GM19438 (cell line): Measurements from ENCODE around the gene PMAIP1.
A peak's percentile ranks its signal among the peaks of the same experiment; 100 is the strongest.
"Not testable (repeated sequence)": the region's sequence is repeated elsewhere in the genome, so short reads cannot be mapped to it uniquely, and the experiment has no call there.

Source experiments
- ATAC-seq: cut with Tn5 transposase; IDR thresholded peaks from one replicate; pipeline ENCODE4 v1.9.1; 2021; ENCODE audit warnings: low read depth; ENCODE audit not compliant: unreplicated experiment

PMAIP1 gene

GRCh38 chr18:59881728-59882656 lies 17.8 kb upstream of the PMAIP1 start:
- no peak for ATAC-seq

DNA sequence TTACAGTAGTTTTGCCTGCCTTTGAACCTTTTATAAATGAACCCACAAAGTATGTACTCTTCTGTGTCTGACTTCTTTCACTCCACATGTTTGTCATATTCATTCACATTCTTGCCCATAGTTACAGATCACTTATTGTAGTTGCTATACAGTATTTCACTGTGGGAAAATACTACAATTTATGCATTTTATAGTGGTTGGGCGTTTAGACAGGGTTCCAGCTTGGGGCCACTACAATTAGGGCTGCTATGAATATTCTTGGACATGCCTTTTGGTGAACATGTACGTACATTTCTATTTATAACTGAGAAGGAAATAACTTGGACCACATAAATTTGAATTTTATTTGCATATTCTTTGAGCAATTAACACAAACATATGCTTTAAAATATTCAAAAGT lies 15.4 kb upstream of the PMAIP1 start:
- ATAC-seq = no peak

DNA sequence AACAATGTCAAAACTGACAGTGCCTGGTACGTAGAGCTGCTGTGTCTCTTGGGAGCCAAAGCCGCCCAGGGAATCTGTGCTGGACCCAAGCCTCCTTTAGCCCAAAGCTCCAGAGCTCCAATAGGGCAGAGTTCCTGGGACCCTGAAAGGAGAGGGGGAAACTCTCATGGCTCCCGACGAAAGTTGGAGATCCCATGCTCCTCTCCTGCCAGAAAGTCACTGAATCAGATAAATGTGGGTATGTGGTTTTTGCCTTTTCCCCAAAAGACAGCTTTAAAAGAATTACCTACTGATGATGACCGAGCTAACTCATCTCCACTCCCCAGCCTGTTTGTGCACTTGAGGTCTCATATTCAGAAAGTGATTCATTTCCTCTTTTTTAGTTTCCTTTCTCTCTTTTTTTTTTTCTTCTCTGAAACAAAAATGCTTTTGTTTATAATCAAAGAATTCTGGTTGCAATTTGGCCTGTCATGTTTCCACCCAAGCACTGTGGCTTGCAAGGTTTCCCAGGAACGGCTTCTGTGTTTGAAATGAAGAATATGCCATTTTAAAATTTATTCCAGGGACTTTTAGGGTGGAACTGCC lies 14.1 kb upstream of the PMAIP1 start:
- ATAC-seq = peak; percentile 78

DNA sequence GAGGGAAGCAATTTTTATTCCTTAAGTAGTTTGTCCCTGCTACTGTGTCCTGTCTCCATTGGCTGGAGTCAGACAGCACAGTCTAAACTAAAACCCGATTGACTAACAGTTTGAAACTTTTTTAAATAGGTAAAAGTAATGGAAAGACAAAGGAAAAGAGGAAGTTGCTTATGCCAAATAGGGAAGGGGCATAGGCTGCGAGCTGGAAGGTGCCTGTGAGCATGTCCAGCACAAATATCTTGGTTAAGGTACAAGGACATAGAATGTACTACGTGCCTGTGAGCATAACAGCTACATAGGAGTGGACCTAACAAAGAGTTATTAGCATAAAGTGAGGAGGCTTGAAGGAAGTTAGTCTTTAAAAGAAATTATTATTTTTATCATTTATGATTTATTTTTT lies 13.4 kb upstream of the PMAIP1 start:
- not testable (repeated sequence) for ATAC-seq

- no peak for ATAC-seq
Measured at GRCh38 chr18:59892123-59892522, 7.7 kb upstream of the PMAIP1 start.

DNA sequence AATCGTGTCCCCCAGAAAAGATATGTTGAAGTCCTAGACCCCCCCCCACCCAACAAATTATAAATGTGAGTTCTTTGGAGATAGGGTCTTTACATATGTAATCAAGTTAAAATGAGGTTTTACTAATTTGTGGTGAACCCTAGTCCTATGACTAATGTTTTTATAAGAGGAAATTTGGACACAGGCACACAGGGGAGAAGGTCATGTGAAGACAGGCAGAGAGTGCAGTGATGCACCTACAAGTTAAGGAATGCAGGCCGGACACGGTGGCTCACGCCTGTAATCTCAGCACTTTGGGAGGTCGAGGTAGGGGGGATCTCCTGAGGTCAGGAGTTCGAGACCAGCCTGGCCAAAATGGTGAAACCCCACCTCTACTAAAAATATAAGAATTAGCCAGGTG lies 5.8 kb upstream of the PMAIP1 start:
- no peak for ATAC-seq

- no peak for ATAC-seq
Measured at GRCh38 chr18:59897321-59897954, 2.4 kb upstream of the PMAIP1 start.

GRCh38 chr18:59898093-59898492 lies 1.7 kb upstream of the PMAIP1 start:
- no peak for ATAC-seq

DNA sequence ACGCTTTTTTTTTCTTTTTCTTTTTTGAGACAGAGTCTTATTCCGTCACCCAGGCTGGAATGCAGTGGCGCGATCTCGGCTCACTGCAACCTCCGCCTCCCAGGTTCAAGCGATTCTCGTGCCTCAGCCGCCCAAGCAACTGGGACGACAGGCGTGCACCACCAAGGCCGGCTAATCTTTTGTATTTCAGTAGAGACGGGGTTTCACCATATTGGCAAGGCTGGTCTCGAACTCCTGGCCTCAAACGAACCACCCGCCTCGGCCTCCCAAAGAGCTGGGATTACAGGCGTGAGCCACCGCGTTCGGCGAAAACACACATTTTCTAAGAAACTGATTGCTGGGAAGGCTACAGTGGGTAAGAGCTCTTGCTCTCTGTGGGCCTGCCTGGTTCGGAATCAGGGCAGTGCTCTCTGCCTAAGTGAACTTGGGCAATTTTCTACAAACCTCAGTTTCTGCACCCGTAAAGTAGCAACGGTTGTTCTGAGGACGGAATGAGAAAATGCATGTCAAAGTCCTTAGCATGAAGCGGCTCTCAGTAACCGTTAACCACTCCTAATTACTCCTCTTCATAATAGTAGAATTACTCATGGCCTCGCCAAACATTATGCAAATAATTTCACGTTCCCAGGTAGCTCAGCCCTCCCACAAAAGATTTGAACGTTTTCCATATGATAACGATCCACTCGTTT lies 1.0 kb upstream of the PMAIP1 start:
- ATAC-seq = no peak

GRCh38 chr18:59900222-59901128 lies 679 bp downstream of the PMAIP1 start:
- ATAC-seq = peak; percentile 39

GRCh38 chr18:59902131-59902992 lies 2.6 kb downstream of the PMAIP1 start:
- no peak for ATAC-seq

DNA sequence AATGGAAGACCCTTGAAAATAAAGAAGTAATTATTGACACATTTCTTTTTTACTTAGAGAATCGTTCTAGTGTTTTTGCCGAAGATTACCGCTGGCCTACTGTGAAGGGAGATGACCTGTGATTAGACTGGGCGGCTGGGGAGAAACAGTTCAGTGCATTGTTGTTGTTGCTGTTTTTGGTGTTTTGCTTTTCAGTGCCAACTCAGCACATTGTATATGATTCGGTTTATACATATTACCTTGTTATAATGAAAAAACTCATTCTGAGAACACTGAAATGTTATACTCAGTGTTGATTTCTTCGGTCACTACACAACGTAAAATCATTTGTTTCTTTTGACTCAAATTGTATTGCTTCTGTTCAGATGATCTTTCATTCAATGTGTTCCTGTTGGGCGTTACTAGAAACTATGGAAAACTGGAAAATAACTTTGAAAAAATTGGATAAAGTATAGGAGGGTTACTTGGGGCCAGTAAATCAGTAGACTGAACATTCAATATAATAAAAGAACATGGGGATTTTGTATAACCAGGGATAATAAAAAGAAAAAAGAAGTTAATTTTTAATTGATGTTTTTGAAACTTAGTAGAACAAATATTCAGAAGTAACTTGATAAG lies 3.3 kb downstream of the PMAIP1 start:
- no peak for ATAC-seq

DNA sequence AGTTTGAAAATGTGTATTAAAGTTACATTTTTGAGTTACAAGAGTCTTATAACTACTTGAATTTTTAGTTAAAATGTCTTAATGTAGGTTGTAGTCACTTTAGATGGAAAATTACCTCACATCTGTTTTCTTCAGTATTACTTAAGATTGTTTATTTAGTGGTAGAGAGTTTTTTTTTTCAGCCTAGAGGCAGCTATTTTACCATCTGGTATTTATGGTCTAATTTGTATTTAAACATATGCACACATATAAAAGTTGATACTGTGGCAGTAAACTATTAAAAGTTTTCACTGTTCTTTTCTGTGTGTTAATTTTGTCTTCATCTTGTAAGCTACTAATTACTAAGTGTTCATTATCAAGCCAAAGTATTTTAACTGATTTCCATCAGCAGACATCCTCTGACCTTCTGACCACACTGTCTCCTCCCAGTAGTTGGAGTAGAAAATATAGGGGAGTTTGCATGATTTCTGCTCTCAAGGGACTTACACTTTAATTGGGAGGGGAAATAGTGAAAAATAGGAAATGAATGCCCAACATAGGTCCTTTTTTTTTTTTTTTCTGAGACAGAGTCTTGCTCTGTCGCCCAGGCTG lies 4.3 kb downstream of the PMAIP1 start:
- ATAC-seq = no peak

GRCh38 chr18:59905686-59906091 lies 5.9 kb downstream of the PMAIP1 start:
- no peak for ATAC-seq

GRCh38 chr18:59906203-59906602 lies 6.4 kb downstream of the PMAIP1 start:
- no peak for ATAC-seq

DNA sequence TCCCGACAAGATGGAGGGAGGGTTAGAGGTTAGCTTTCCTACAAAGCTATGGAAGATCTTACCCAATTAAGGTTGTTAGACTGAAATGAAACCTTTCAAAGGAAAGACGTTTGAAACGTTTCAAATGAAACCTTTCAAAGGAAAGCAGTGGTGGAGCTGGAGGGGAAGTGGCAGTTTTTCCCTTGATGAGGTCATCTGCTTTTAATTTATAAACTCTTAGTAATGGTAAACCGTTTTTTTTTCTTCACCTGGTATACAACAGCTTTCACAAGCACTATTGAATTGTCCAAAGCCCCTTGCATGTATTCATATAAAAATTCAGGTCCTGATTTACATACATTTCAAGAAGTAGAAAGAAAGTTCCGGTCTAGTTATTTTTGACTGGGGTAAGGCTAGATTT lies 7.4 kb downstream of the PMAIP1 start:
- ATAC-seq = no peak

GRCh38 chr18:59907660-59908059 lies 7.9 kb downstream of the PMAIP1 start:
- ATAC-seq = no peak

DNA sequence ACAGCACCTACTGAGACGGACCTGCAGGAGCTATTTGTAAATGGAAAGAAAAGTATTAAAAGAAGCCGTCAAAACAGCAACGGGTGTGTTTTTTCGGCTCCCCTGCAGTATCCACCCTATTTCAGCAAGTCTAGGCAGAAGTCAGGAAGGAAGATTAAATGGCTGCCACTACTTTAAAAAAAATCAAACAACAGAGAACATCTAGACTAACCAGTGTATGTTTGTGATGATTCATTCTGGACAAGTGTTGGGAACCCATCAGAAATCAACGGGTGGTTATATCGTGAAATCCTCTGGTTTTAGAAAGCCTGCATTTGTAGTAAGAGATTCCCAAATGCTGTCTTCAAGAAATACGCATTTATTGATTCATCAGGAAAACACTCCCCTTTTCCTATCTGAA lies 9.0 kb downstream of the PMAIP1 start:
- ATAC-seq = no peak
